ENCODE data around the gene ACOT11. TPM values are rescaled to one million over a fixed set of nuclear protein-coding genes. Genes with fewer than 3 reads are reported as not detected.

Gene ACOT11
- total and polyA plus RNA-seq, 10 of the 15 experiments (the other 5 are each of a cell fraction or from before 2014, with no cell fraction given), result 0.04 to 0.85 (median 0.39) TPM; not detected in 1

DNA sequence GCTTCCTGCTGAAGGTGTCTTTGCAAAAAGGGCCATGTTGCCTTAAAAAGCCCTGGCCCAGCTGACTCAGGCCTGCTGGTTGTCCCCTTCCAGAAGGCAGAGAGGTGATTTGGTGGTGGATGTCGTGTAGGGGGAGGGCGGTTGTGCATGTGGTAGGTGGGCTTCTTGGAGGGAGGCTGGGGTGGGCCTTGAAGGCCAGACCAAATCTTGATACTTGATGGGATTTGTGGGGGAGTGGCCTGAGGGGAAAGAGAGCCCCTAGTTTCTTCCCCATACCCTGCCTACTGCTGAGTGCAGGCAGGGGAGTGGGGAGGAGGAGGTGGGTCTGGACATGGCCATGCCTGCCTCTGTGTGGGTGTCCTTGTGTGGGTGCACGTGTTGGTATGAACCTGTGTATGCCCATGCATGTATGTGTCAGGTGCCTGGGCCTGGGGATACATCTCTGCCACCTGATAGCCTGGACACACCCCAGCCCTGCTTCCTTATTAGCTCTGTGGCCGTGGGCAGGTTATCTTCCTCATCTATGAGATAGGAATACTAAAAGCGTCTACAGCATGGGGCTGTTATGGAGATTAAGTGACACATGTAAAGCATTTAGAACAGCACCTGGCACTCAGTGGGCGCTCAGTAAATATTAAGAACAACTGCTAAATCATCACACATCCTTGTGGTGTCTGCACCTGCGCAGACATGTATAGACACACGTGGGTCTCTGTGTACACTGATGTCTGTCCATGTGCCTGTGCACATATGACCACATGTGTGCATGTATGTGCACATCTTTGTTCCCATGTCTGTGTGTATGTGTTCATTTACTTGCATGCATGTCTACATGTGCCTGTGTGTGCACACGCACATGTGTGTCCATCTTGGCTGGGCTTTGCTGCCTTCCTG lies 58.3 kb downstream of the ACOT11 start:
- H3K36me3 ChIP-seq (ENCODE audit: control insufficient read depth in 2 of 2, insufficient read depth in 2 of 2, low read length in 1 of 2), result no peaks in the 10 kb centered on the region
- SMC1A ChIA-PET (ENCODE audit: uncharacterized antibody, unreplicated experiment), result no interaction called here
- no peaks in the 10 kb centered on the region for H3K4me1 ChIP-seq (ENCODE audit: control insufficient read depth, insufficient read depth, low read length)
- FAIRE-seq (no peak), ATAC-seq (no peak), DNase-seq (ENCODE audit: low read depth, low spot score) (no peak)
- no peak for TF ChIP-seq NFYB (IDR thresholded peaks at IDR 0.05; ENCODE audit: insufficient read depth, low read depth, low read length)
- TF ChIP-seq JUNB (IDR thresholded peaks at IDR 0.05), result no peak
- no peak for TF ChIP-seq NR2F1 (conservative IDR thresholded peaks at IDR 0.05)
- TF ChIP-seq JUND (IDR thresholded peaks at IDR 0.05; ENCODE audit: low read depth, low read length), result no peak
- no peak for TF ChIP-seq HCFC1 (IDR thresholded peaks at IDR 0.05; ENCODE audit: low read length)
- no peak for TF ChIP-seq RAD21 (IDR thresholded peaks at IDR 0.05; ENCODE audit: insufficient read depth, low read depth, low read length)
- TF ChIP-seq RB1 (IDR thresholded peaks at IDR 0.05; ENCODE audit: borderline replicate concordance), result no peak
- no peak for TF ChIP-seq MYB (IDR thresholded peaks at IDR 0.05; ENCODE audit: borderline replicate concordance, low read depth, low read length)
- TF ChIP-seq BRCA1 (IDR thresholded peaks at IDR 0.05; ENCODE audit: low read depth, low read length), result no peak
- no peak for TF ChIP-seq CBX3 (IDR thresholded peaks at IDR 0.05; ENCODE audit: borderline replicate concordance, low read depth)
- H3K27me3 ChIP-seq (replicated peaks in 1 of 2; ENCODE audit: control insufficient read depth in 2 of 2, insufficient read depth in 2 of 2, low read length in 1 of 2), result no peaks in the 10 kb centered on the region
- H2AFZ ChIP-seq (ENCODE audit: control insufficient read depth, low read depth, low read length), result no peak overlapping the region
- intact Hi-C loops (cut with micrococcal nuclease; ENCODE audit: unreplicated experiment), result no loop called here
- WGBS (ENCODE audit: insufficient coverage, insufficient replicate concordance, low lambda C conversion rate, missing lambda C conversion rate), result 32% methylated on average over 9 of the region's 9 CpGs
- no peak overlapping the region for H3K4me3 ChIP-seq
- RAD21 ChIA-PET (ENCODE audit: unreplicated experiment), result no interaction called here
- no peak overlapping the region for H3K27ac ChIP-seq (ENCODE audit: control insufficient read depth, insufficient read depth)
- no peak overlapping the region for H3K4me2 ChIP-seq (ENCODE audit: control insufficient read depth, insufficient read depth)
- H3K9ac ChIP-seq (ENCODE audit: control insufficient read depth, insufficient read depth, low read length), result no peak overlapping the region
- in situ Hi-C loops (cut with MboI), result no loop called here
- no peaks in the 10 kb centered on the region for H4K20me1 ChIP-seq (ENCODE audit: control insufficient read depth, insufficient read depth)
- CTCF ChIA-PET, result no interaction called here
- no TSS peak for BruUV-seq (replicated peaks)
- no peaks in the 10 kb centered on the region for H3K9me3 ChIP-seq (replicated peaks; ENCODE audit: control insufficient read depth, insufficient read depth, low read length)
- POLR2A ChIA-PET, result no interaction called here
- H3K79me2 ChIP-seq (ENCODE audit: control insufficient read depth, insufficient read depth, low read length), result no peaks in the 10 kb centered on the region
